ENCODE results near the gene MST1. TPM values are rescaled to one million over a fixed set of nuclear protein-coding genes. Genes with fewer than 3 reads are reported as not detected.
A peak's percentile ranks its signal among the peaks of the same experiment; 100 is the strongest.

The MST1 gene
- total RNA-seq, 1 experiment from 2014 or later, result 1.1 TPM

- DNase-seq (ENCODE audit: low read depth), result peak; percentile 88
These were observed 50.8 kb downstream of the MST1 start for GRCh38 chr3:49638445-49638844.

- DNase-seq (ENCODE audit: low read depth), result no peak
These were observed 52.2 kb downstream of the MST1 start for GRCh38 chr3:49636883-49637609.

DNA sequence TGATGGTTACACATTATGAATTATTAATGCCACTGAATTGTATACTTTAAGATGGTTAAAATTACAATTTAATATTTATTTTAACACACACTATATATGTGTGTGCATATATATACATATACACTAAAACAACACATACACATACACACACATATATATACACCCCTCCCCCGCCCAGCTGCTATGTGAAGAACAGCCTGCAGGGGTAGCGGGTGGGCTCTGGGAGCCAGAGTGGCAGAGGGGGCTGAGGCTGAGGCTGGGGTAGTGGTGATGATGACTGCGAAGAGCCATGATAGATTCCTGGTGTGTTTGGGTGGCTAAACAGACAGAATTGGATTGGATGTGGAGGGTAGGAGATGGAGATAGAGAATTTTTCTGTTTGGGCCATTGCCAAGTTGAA lies 54.5 kb downstream of the MST1 start:
- DNase-seq (ENCODE audit: low read depth), result no peak

Small RNA genes lying within 50 kb of the gene (small RNA-seq; reads per million reads assigned to genes)
- not detected for gene AMIGO3

Other genes with a start within 250 kb of the MST1 start
- 41.4 and 48.1 TPM in 2 replicates for gene DAG1, start 219.2 kb downstream of the MST1 start, total RNA-seq (2014; rRNA removed; shearing (Covaris generic))
- gene BSN, start 135.0 kb downstream of the MST1 start, total RNA-seq (2014; rRNA removed; shearing (Covaris generic)), result 0.07 and 0.18 TPM in 2 replicates
- gene APEH, start 15.1 kb downstream of the MST1 start, total RNA-seq (2014; rRNA removed; shearing (Covaris generic)), result 154 and 163 TPM in 2 replicates
- gene RNF123, start 83 bp upstream of the MST1 start, total RNA-seq (2014; rRNA removed; shearing (Covaris generic)), result 19.3 and 24.4 TPM in 2 replicates
- 2.0 and 3.2 TPM in 2 replicates for gene AMIGO3, start 30.2 kb upstream of the MST1 start, total RNA-seq (2014; rRNA removed; shearing (Covaris generic))
- gene GMPPB, start 34.5 kb upstream of the MST1 start, total RNA-seq (2014; rRNA removed; shearing (Covaris generic)), result 25.9 and 31.0 TPM in 2 replicates
- 24.7 and 35.4 TPM in 2 replicates for gene IP6K1, start 97.1 kb upstream of the MST1 start, total RNA-seq (2014; rRNA removed; shearing (Covaris generic))
- gene CDHR4, start 110.4 kb upstream of the MST1 start, total RNA-seq (2014; rRNA removed; shearing (Covaris generic)), result not detected in 2 replicates
- gene INKA1, start 113.8 kb upstream of the MST1 start, total RNA-seq (2014; rRNA removed; shearing (Covaris generic)), result 1.6 and 5.1 TPM in 2 replicates
- gene UBA7, start 124.5 kb upstream of the MST1 start, total RNA-seq (2014; rRNA removed; shearing (Covaris generic)), result 8.1 and 13.0 TPM in 2 replicates
- gene TRAIP, start 167.1 kb upstream of the MST1 start, total RNA-seq (2014; rRNA removed; shearing (Covaris generic)), result 13.4 and 15.1 TPM in 2 replicates
- gene CAMKV, start 180.4 kb upstream of the MST1 start, total RNA-seq (2014; rRNA removed; shearing (Covaris generic)), result 0.23 TPM in 1 of 2 replicates, not detected in the other
- 1.2 TPM in 2 replicates for gene MST1R, start 214.4 kb upstream of the MST1 start, total RNA-seq (2014; rRNA removed; shearing (Covaris generic))
- gene MON1A, start 240.3 kb upstream of the MST1 start, total RNA-seq (2014; rRNA removed; shearing (Covaris generic)), result 24.0 and 31.1 TPM in 2 replicates

Data from HT1080 (cell line).